Right atrium auricular region (tissue), 2 donors: ENCODE data around the gene OR4D6. TPM values are rescaled to one million over a fixed set of nuclear protein-coding genes. Genes with fewer than 3 reads are reported as not detected.
"Not testable (repeated sequence)": the region's sequence is repeated elsewhere in the genome, so short reads cannot be mapped to it uniquely, and the experiment has no call there.

ENCODE experiments used
- DNase-seq: peaks from one replicate; pipeline ENCODE4 v3.0.0-alpha.2; 2019; ENCODE audit warnings: low spot score
- H3K27ac ChIP-seq, 2 donors: fragments of 200-600 bp; sonication (generic); 1 replicate in 1 of 2; 2 replicates in 1 of 2; pipeline ENCODE4 v1.5.1; 2016 to 2019
- H3K27me3 ChIP-seq, 2 donors: fragments of 200-600 bp; sonication (generic); one replicate each; pipeline versions ENCODE4 v1.5.1 to v1.6.0; 2017 to 2019
- H3K36me3 ChIP-seq: fragments of 200-600 bp; sonication (generic); one replicate; pipeline ENCODE4 v1.5.1; 2016
- H3K4me1 ChIP-seq, 2 donors: fragments of 200-600 bp; sonication (generic); one replicate each; pipeline versions ENCODE4 v1.5.1 to v1.6.0; 2017 to 2019
- H3K4me3 ChIP-seq, 2 donors: fragments of 200-600 bp; sonication (generic); 1 replicate in 1 of 2; 2 replicates in 1 of 2; pipeline ENCODE4 v1.5.1; 2017 to 2019; ENCODE audit warnings: mild to moderate bottlenecking in 1 of 2, moderate library complexity in 1 of 2
- H3K9me3 ChIP-seq, 2 donors: fragments of 200-600 bp; sonication (generic); one replicate each; pipeline ENCODE4 v1.5.1; 2019
- total RNA-seq, 2 donors: library from RNA; depleted of rRNA; stranded (reverse); fragments of >200 nt; gene quantifications; one replicate each; pipeline ENCODE4 v1.1.0, GENCODE V29; 2016
- TF ChIP-seq, protein P1 (sequence below), 2 donors: fragments of 200-600 bp; sonication (generic); IDR thresholded peaks; one replicate each; pipeline ENCODE4 v1.5.1; 2019; ENCODE audit warnings: antibody characterized with exemption in 2 of 2

The OR4D6 gene
- total RNA-seq, 2 donors from 2014 or later: not detected

DNA sequence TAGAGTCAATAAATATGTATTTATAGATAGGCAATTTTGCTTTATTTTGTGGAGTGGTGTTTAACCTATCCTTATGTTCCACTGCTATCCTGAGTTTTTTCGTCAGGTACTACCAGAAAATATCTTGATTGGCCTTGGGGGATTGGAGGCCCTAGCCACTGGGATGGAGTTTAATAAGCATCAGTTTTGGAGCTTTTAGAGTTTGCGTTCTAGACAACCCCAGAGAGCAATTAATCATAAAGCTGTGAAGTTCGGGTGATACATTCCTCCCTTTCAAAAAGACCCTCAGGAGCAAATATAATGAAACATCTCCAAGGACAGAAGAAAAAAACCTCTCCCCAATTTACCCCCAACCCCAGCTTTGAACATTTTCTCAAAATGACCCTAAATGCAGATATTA, 20.6 kb upstream of the OR4D6 start, which contains the start of gene OR5A1:
OR5A1 (plus strand) TSS at position 301 of the 400 bp plus-strand sequence. CDS start 6,700 bp downstream, outside the sequence.
- no peaks in the 10 kb centered on the region for H3K4me1 ChIP-seq
- no peak for DNase-seq
- H3K9me3 ChIP-seq: no peaks in the 10 kb centered on the region
- no peaks in the 10 kb centered on the region for H3K36me3 ChIP-seq
- no peak within 1 kb of the TSS for H3K27ac ChIP-seq
- no peaks in the 10 kb centered on the region for H3K27me3 ChIP-seq
- H3K4me3 ChIP-seq: no peak within 1 kb of the TSS
- TF ChIP-seq, protein P1, sequence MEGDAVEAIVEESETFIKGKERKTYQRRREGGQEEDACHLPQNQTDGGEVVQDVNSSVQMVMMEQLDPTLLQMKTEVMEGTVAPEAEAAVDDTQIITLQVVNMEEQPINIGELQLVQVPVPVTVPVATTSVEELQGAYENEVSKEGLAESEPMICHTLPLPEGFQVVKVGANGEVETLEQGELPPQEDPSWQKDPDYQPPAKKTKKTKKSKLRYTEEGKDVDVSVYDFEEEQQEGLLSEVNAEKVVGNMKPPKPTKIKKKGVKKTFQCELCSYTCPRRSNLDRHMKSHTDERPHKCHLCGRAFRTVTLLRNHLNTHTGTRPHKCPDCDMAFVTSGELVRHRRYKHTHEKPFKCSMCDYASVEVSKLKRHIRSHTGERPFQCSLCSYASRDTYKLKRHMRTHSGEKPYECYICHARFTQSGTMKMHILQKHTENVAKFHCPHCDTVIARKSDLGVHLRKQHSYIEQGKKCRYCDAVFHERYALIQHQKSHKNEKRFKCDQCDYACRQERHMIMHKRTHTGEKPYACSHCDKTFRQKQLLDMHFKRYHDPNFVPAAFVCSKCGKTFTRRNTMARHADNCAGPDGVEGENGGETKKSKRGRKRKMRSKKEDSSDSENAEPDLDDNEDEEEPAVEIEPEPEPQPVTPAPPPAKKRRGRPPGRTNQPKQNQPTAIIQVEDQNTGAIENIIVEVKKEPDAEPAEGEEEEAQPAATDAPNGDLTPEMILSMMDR (IDR thresholded peaks at IDR 0.05): no peak

GRCh38 chr11:59437770-59438169, 19.0 kb upstream of the OR4D6 start:
- no peaks in the 10 kb centered on the region for H3K27me3 ChIP-seq
- TF ChIP-seq, protein P1 (IDR thresholded peaks at IDR 0.05): no peak
- no peaks in the 10 kb centered on the region for H3K36me3 ChIP-seq
- H3K4me3 ChIP-seq: no peak overlapping the region
- H3K9me3 ChIP-seq: no peaks in the 10 kb centered on the region
- H3K27ac ChIP-seq: no peak overlapping the region
- DNase-seq: no peak
- H3K4me1 ChIP-seq: no peaks in the 10 kb centered on the region

DNA sequence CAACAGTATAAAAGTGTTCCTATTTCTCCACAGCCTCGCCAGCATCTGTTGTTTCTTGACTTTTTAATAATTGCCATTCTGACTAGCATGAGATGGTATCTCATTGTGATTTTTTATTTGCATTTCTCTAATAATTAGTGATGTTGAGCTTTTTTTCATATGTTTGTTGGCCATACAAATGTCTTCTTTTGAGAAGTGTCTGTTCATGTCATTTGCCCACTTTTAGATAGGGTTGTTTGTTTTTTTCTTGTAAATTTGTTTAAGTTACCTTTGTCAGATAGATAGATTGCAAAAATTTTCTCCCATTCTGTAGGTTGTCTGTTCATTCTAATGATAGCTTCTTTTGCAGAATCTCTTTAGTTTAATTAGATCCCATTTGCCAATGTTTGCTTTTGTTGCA, 11.1 kb upstream of the OR4D6 start:
- not testable (repeated sequence) for H3K4me1 ChIP-seq, DNase-seq, H3K27ac ChIP-seq, H3K27me3 ChIP-seq, H3K36me3 ChIP-seq, H3K4me3 ChIP-seq
- peaks cover 0 to 10% of the 10 kb centered on the region in 2 donors for H3K9me3 ChIP-seq

DNA sequence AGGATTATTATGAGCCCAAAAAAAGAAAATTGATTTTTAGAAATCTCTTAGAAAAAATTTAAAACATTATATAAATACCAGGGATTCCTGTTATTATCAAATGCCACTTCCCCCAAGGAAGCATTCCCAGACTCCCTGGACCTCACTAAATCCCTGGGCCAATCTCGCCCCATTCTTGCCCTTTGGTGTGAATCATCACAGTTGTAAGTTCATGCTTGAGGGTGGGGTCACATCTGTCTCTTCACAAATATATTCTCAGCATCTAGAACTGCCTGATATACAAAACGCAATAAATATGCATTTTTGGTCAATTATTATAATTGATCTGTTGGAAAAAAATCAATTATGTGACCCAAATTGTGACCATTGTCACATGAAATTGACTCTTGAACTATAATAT, 8.3 kb upstream of the OR4D6 start:
- DNase-seq: no peak
- Histone ChIP-seq H3K27ac (no peak overlapping the region), H3K9me3 (peaks cover 0 to 10% of the 10 kb centered on the region in 2 donors), H3K4me1 (no peaks in the 10 kb centered on the region), H3K27me3 (no peaks in the 10 kb centered on the region), H3K4me3 (no peak overlapping the region), H3K36me3 (no peaks in the 10 kb centered on the region)
- TF ChIP-seq, protein P1 (IDR thresholded peaks at IDR 0.05): no peak

- Histone ChIP-seq H3K4me1 (no peaks in the 10 kb centered on the region), H3K27ac (no peak overlapping the region), H3K27me3 (no peaks in the 10 kb centered on the region), H3K4me3 (no peak overlapping the region), H3K36me3 (no peaks in the 10 kb centered on the region), H3K9me3 (no peaks in the 10 kb centered on the region)
- no peak for DNase-seq
- TF ChIP-seq, protein P1 (IDR thresholded peaks at IDR 0.05): no peak
These were observed 3.2 kb downstream of the OR4D6 start for GRCh38 chr11:59459916-59460315.

DNA sequence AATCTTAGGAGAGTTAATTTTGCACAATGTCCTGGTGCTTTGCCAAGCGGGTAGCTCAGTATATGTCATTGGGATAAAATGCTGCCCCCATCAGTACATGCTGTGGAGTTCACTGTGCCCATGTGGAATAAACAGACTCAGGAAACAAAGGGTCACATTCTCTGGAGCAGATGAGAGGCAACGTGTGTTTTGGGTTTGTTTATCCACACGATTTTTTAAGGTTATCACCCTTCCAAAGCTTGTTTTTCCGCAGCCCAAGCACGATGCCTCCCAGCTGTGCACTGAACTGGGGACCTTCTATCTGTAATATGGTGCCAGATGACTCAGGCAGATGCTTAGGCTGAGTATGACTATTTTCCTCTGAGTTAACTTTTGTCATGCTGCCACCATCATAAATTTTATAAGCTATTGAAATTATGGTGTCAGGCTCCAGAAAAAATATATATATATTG, 6.5 kb downstream of the OR4D6 start:
- no peaks in the 10 kb centered on the region for H3K36me3 ChIP-seq
- H3K27me3 ChIP-seq: no peaks in the 10 kb centered on the region
- H3K4me1 ChIP-seq: no peaks in the 10 kb centered on the region
- H3K27ac ChIP-seq: no peak overlapping the region
- TF ChIP-seq, protein P1 (IDR thresholded peaks at IDR 0.05): no peak
- no peaks in the 10 kb centered on the region for H3K9me3 ChIP-seq
- H3K4me3 ChIP-seq: no peak overlapping the region
- no peak for DNase-seq
